ENCODE results near the gene S100A14. TPM values are rescaled to one million over a fixed set of nuclear protein-coding genes. Genes with fewer than 3 reads are reported as not detected.

S100A14 gene
- total and polyA plus RNA-seq, 2 of the 13 experiments (the other 11 are each of a cell fraction or from before 2014, with no cell fraction given): 1.4 to 7.7 TPM

- TF ChIP-seq BORCS8-MEF2B (CRISPR knock-in tag; IDR thresholded peaks at IDR 0.05) (0 out of 2 replicates have a peak, but pooled peaks have one; percentile 13), MEIS1 (CRISPR knock-in tag; IDR thresholded peaks at IDR 0.05; ENCODE audit: borderline replicate concordance) (no peak), PAX8 (CRISPR knock-in tag; IDR thresholded peaks at IDR 0.05; ENCODE audit: borderline replicate concordance) (no peak), THAP9 (CRISPR knock-in tag; IDR thresholded peaks at IDR 0.05; ENCODE audit: borderline replicate concordance) (no peak), KDM5B (CRISPR knock-in tag; IDR thresholded peaks at IDR 0.05; ENCODE audit: borderline replicate concordance) (0 out of 2 replicates have a peak, but pooled peaks have one; percentile 8)
Measured at GRCh38 chr1:153612111-153612754, 3.9 kb downstream of the S100A14 start (continued).

- intact Hi-C loops (cut with micrococcal nuclease; ENCODE audit: unreplicated experiment): no loop called here
- peak overlapping the region in 1 of 3 experiments; percentile 76; a peak in 2 of 6 replicates for H3K4me3 ChIP-seq (replicated peaks in 1 of 3; ENCODE audit: insufficient read depth in 1 of 3, low read depth in 2 of 3, low read length in 3 of 3)
- BruUV-seq (replicated peaks): no TSS peak
Measured at GRCh38 chr1:153611356-153611755, 4.8 kb downstream of the S100A14 start.

More at GRCh38 chr1:153611356-153611755, 4.8 kb downstream of the S100A14 start:
- Histone ChIP-seq H3K27me3 (ENCODE audit: control insufficient read depth in 1 of 2, insufficient read depth in 2 of 2, low read length in 2 of 2) (no peaks in the 10 kb centered on the region; a peak in 1 of 5 replicates), H3K9ac (ENCODE audit: insufficient read depth, low read depth, low read length) (peak overlapping the region; percentile 80), H2AFZ (ENCODE audit: low read length) (no peak overlapping the region), H3K27ac (ENCODE audit: extremely low read length, insufficient read depth, low read length) (no peak overlapping the region), H3K36me3 (replicated peaks in 1 of 2; ENCODE audit: control insufficient read depth in 1 of 2, insufficient read depth in 2 of 2, low read length in 2 of 2) (no peaks in the 10 kb centered on the region; a peak in 1 of 5 replicates), H3K4me2 (ENCODE audit: low read depth, low read length) (peak overlapping the region; percentile 84), H4K20me1 (ENCODE audit: insufficient read depth, low read length) (no peaks in the 10 kb centered on the region), H3K9me3 (ENCODE audit: low read length) (no peaks in the 10 kb centered on the region), H3K4me1 (ENCODE audit: insufficient read depth, low read length) (peaks cover 85% of the 10 kb centered on the region), H3K79me2 (ENCODE audit: insufficient read depth, low read length) (peaks cover 13% of the 10 kb centered on the region)
- ChIA-PET CTCF (ENCODE audit: low intra/inter-chr PET ratio, low total read pairs) (no interaction called here), POLR2A (interaction anchor here (0.6 to 12.2 kb wide), 6 partner anchors 14 to 66 kb away, joined by 3 to 390 read pairs (median 3); partner anchors contain the start of genes CHTOP, S100A1 and S100A13)
- in situ Hi-C loops (cut with HindIII; ENCODE audit: extremely low pct_ligation_motif_present, low pct_unique_long_range_greater_than_20kb): no loop called here
- WGBS (ENCODE audit: low lambda C conversion rate): 89% methylated on average over 1 of the region's 1 CpG
- FAIRE-seq: no peak
- DNase-seq (ENCODE audit: low spot score): no peak
- ATAC-seq: no peak
- TF ChIP-seq ZNF24 (IDR thresholded peaks at IDR 0.05) (peak; percentile 52; the same call in 1 of the 2 replicates), ZFP41 (CRISPR knock-in tag; IDR thresholded peaks at IDR 0.05; ENCODE audit: borderline replicate concordance) (no peak), ELK4 (CRISPR knock-in tag; IDR thresholded peaks at IDR 0.05; ENCODE audit: borderline replicate concordance) (no peak), ZNF879 (CRISPR knock-in tag; IDR thresholded peaks at IDR 0.05) (no peak), ZNF121 (CRISPR knock-in tag; IDR thresholded peaks at IDR 0.05) (no peak)

Measured in HepG2 (cell line).